Lower leg skin (tissue), 4 donors: ENCODE data around the gene RASA3. TPM values are rescaled to one million over a fixed set of nuclear protein-coding genes. Genes with fewer than 3 reads are reported as not detected.

Experiments used
- DNase-seq, 2 donors: peaks; one replicate each; pipeline ENCODE4 v3.0.0-alpha.2; 2019; ENCODE audit warnings: low spot score in 2 of 2
- H3K4me3 ChIP-seq: fragments of 200-600 bp; sonication (generic); 2 replicates; pipeline ENCODE4 v1.5.1; 2017; ENCODE audit warnings: mild to moderate bottlenecking, low read depth; ENCODE audit not compliant: poor library complexity, severe bottlenecking
- CTCF ChIP-seq, 3 donors: fragments of 450-650 bp; IDR thresholded peaks; one replicate each; pipeline ENCODE4 v1.5.1; 2016; ENCODE audit warnings: antibody characterized with exemption in 3 of 3, mild to moderate bottlenecking in 3 of 3, moderate library complexity in 2 of 3
- POLR2A ChIP-seq, 2 donors: fragments of 450-650 bp; IDR thresholded peaks; one replicate each; pipeline ENCODE4 v1.6.1; 2016 to 2017; ENCODE audit warnings: antibody characterized with exemption in 2 of 2, mild to moderate bottlenecking in 1 of 2, moderate library complexity in 1 of 2
- WGBS, 2 donors: methylation state at CpG; one replicate each; pipeline ENCODE4 v1.1.5; 2018; 5-methylcytosine and 5-hydroxymethylcytosine counted together
- intact Hi-C: fragments of 100-400 bp; cut with DNase I; formaldehyde crosslinking; loops from one replicate; pipeline ENCODE4 v1.15.0; 2023; ENCODE audit warnings: low total_unique reads
- total RNA-seq, 4 donors: library from RNA; depleted of rRNA; stranded (reverse); fragments of >200 nt; gene quantifications; one replicate each; pipeline ENCODE4 v1.1.0, GENCODE V29; 2016

The RASA3 gene
- total RNA-seq, 4 donors from 2014 or later = 12.9 to 30.5 (median 24.2) TPM

GRCh38 chr13:113928685-113929627, 203.5 kb downstream of the RASA3 start:
- intact Hi-C loops = no loop called here
- DNase-seq = peak; percentile 80 to 94
- no peak overlapping the region for H3K4me3 ChIP-seq
- TF ChIP-seq CTCF (IDR thresholded peaks at IDR 0.05) = no peak
- no peak for TF ChIP-seq POLR2A (IDR thresholded peaks at IDR 0.05)
- WGBS, 2 donors = 57 to 73% methylated on average over 21 to 25 of the region's 26 CpGs

Other genes with a start within 250 kb of the RASA3 start
- 1 to 10 TPM in 1 of 4 donors, under 1 TPM in 2, not detected in 1; 0.13 to 1.4 (median 0.13) TPM for gene C13orf46, start 158.5 kb downstream of the RASA3 start, total RNA-seq
- gene CFAP97D2, start 46.6 kb upstream of the RASA3 start, total RNA-seq = not detected
- 10 to 100 TPM; 39.5 to 85.6 (median 41.4) TPM for gene CDC16, start 102.3 kb upstream of the RASA3 start, total RNA-seq
- 10 to 100 TPM; 20.5 to 33.4 (median 24.6) TPM for gene UPF3A, start 149.0 kb upstream of the RASA3 start, total RNA-seq
- 10 to 100 TPM; 18.0 to 21.0 (median 19.7) TPM for gene CHAMP1, start 181.9 kb upstream of the RASA3 start, total RNA-seq